ENCODE data around the gene STAP1. TPM values are rescaled to one million over a fixed set of nuclear protein-coding genes. Genes with fewer than 3 reads are reported as not detected.
"Not testable (repeated sequence)": the region's sequence is repeated elsewhere in the genome, so short reads cannot be mapped to it uniquely, and the experiment has no call there.

STAP1 gene
- total RNA-seq, 1 experiment from 2014 or later: not detected

GRCh38 chr4:67635331-67635730 is 76.8 kb downstream of the STAP1 start:
- Histone ChIP-seq H2BK20ac (ENCODE audit: low read depth, low read length, poor library complexity, severe bottlenecking) (no peak overlapping the region), H3K23me2 (ENCODE audit: insufficient read length, low read depth, low read length, poor library complexity, severe bottlenecking) (no peaks in the 10 kb centered on the region), H3K4me2 (ENCODE audit: insufficient read depth, insufficient read length, low read length) (no peak overlapping the region), H4K8ac (replicated peaks; ENCODE audit: insufficient read length, low read depth, low read length) (no peak overlapping the region), H3K79me2 (ENCODE audit: insufficient read depth, low read length) (no peaks in the 10 kb centered on the region), H3K56ac (ENCODE audit: insufficient read length, low read depth, low read length) (no peak overlapping the region), H2AK5ac (ENCODE audit: insufficient read length, low read length) (no peak overlapping the region), H2BK5ac (ENCODE audit: insufficient read length, low read length) (no peak overlapping the region), H3K9me3 (ENCODE audit: control insufficient read depth, low read depth, low read length) (no peaks in the 10 kb centered on the region), H4K20me1 (ENCODE audit: control insufficient read depth, insufficient read depth, insufficient read length) (no peaks in the 10 kb centered on the region), H2BK12ac (ENCODE audit: insufficient read length, low read depth, low read length) (no peak overlapping the region), H3T11ph (ENCODE audit: low read length) (no peak overlapping the region), H3K79me1 (ENCODE audit: insufficient read depth, low read depth, low read length, poor library complexity, severe bottlenecking) (no peaks in the 10 kb centered on the region), H3K4ac (ENCODE audit: low read depth, low read length) (no peak overlapping the region), H3K14ac (ENCODE audit: insufficient read depth, low read length) (no peak overlapping the region), H3K23ac (ENCODE audit: insufficient read length, low read depth, low read length) (no peak overlapping the region), H2BK15ac (ENCODE audit: low read depth, low read length) (no peak overlapping the region), H2BK120ac (ENCODE audit: low read depth, low read length, poor library complexity, severe bottlenecking) (no peak overlapping the region), H3K18ac (ENCODE audit: insufficient read length, low read depth, low read length) (no peak overlapping the region), H3K27ac (ENCODE audit: insufficient read length, low read depth, low read length) (no peak overlapping the region), H4K5ac (ENCODE audit: insufficient read length, low read depth, low read length) (no peak overlapping the region), H3K27me3 (ENCODE audit: insufficient read depth, low read length) (no peaks in the 10 kb centered on the region), H3K4me1 (ENCODE audit: insufficient read depth, low read length) (no peaks in the 10 kb centered on the region), H3K9ac (ENCODE audit: extremely low read depth, insufficient read length, low read length) (no peak overlapping the region), H4K91ac (ENCODE audit: insufficient read length, low read depth, low read length) (no peak overlapping the region), H2AFZ (ENCODE audit: low read length) (no peak overlapping the region)
- Mint-ChIP-seq H3K4me1 (no peaks in the 10 kb centered on the region), H3K4me3 (no peak overlapping the region), H3K36me3 (ENCODE audit: insufficient read depth in 1 of 3, low read depth in 3 of 3) (peaks cover 44 to 82% (median 68%) of the 10 kb centered on the region in 3 experiments), H3K27me3 (ENCODE audit: low read depth) (no peaks in the 10 kb centered on the region), H3K9me3 (peaks cover 10 to 13% of the 10 kb centered on the region in 2 experiments), H3K27ac (no peak overlapping the region)
- no CpG with 5 or more reads among the region's 2 CpGs for WGBS (ENCODE audit: extremely low coverage, insufficient read length, low lambda C conversion rate)
- TF ChIP-seq, protein P1, sequence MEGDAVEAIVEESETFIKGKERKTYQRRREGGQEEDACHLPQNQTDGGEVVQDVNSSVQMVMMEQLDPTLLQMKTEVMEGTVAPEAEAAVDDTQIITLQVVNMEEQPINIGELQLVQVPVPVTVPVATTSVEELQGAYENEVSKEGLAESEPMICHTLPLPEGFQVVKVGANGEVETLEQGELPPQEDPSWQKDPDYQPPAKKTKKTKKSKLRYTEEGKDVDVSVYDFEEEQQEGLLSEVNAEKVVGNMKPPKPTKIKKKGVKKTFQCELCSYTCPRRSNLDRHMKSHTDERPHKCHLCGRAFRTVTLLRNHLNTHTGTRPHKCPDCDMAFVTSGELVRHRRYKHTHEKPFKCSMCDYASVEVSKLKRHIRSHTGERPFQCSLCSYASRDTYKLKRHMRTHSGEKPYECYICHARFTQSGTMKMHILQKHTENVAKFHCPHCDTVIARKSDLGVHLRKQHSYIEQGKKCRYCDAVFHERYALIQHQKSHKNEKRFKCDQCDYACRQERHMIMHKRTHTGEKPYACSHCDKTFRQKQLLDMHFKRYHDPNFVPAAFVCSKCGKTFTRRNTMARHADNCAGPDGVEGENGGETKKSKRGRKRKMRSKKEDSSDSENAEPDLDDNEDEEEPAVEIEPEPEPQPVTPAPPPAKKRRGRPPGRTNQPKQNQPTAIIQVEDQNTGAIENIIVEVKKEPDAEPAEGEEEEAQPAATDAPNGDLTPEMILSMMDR (conservative IDR thresholded peaks at IDR 0.05): no peak
- no peak for DNase-seq

DNA sequence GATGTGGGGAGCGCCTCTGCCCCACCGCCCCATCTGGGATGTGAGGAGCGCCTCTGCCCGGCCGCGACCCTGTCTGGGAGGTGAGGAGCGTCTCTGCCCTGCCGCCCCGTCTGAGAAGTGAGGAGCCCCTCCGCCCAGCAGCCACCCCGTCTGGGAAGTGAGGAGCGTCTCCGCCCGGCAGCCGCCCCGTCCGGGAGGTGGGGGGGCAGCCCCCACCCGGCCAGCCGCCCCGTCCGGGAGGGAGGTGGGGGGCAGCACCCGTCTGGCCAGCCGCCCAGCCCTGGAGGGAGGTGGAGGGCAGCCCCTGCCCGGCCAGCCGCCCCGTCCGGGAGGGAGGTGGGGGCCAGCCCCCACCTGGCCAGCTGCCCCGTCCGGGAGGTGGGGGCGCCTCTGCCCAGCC is 78.5 kb downstream of the STAP1 start:
- not testable (repeated sequence) for H3K4me2 ChIP-seq (ENCODE audit: insufficient read depth, insufficient read length, low read length); H2BK5ac ChIP-seq (ENCODE audit: insufficient read length, low read length); H3K79me2 ChIP-seq (ENCODE audit: insufficient read depth, low read length); H3K27me3 ChIP-seq (ENCODE audit: insufficient read depth, low read length); H2BK20ac ChIP-seq (ENCODE audit: low read depth, low read length, poor library complexity, severe bottlenecking); H3K27me3 Mint-ChIP-seq (ENCODE audit: low read depth); H3K23ac ChIP-seq (ENCODE audit: insufficient read length, low read depth, low read length); H2BK120ac ChIP-seq (ENCODE audit: low read depth, low read length, poor library complexity, severe bottlenecking); H3K14ac ChIP-seq (ENCODE audit: insufficient read depth, low read length); H3K4me1 Mint-ChIP-seq; H3K18ac ChIP-seq (ENCODE audit: insufficient read length, low read depth, low read length); H3K4me1 ChIP-seq (ENCODE audit: insufficient read depth, low read length); DNase-seq; H3T11ph ChIP-seq (ENCODE audit: low read length); H4K91ac ChIP-seq (ENCODE audit: insufficient read length, low read depth, low read length); H4K5ac ChIP-seq (ENCODE audit: insufficient read length, low read depth, low read length); H3K4me3 Mint-ChIP-seq; H4K8ac ChIP-seq (replicated peaks; ENCODE audit: insufficient read length, low read depth, low read length); H3K4ac ChIP-seq (ENCODE audit: low read depth, low read length); H2BK12ac ChIP-seq (ENCODE audit: insufficient read length, low read depth, low read length); H3K9me3 ChIP-seq (ENCODE audit: control insufficient read depth, low read depth, low read length); H3K9ac ChIP-seq (ENCODE audit: extremely low read depth, insufficient read length, low read length); H3K27ac Mint-ChIP-seq; H4K20me1 ChIP-seq (ENCODE audit: control insufficient read depth, insufficient read depth, insufficient read length); H2AK5ac ChIP-seq (ENCODE audit: insufficient read length, low read length); H2AFZ ChIP-seq (ENCODE audit: low read length); H3K56ac ChIP-seq (ENCODE audit: insufficient read length, low read depth, low read length); H3K27ac ChIP-seq (ENCODE audit: insufficient read length, low read depth, low read length); H3K23me2 ChIP-seq (ENCODE audit: insufficient read length, low read depth, low read length, poor library complexity, severe bottlenecking); H3K79me1 ChIP-seq (ENCODE audit: insufficient read depth, low read depth, low read length, poor library complexity, severe bottlenecking); H2BK15ac ChIP-seq (ENCODE audit: low read depth, low read length)
- H3K36me3 Mint-ChIP-seq (ENCODE audit: insufficient read depth in 1 of 3, low read depth in 3 of 3): peaks cover 43 to 72% (median 60%) of the 10 kb centered on the region in 3 experiments
- peaks cover 10 to 13% of the 10 kb centered on the region in 2 experiments for H3K9me3 Mint-ChIP-seq
- no CpG with 5 or more reads among the region's 30 CpGs for WGBS (ENCODE audit: extremely low coverage, insufficient read length, low lambda C conversion rate)
